K562 (cell line): ENCODE data around the gene CCNC. TPM values are rescaled to one million over a fixed set of nuclear protein-coding genes. Genes with fewer than 3 reads are reported as not detected.
A peak's percentile ranks its signal among the peaks of the same experiment; 100 is the strongest.

ENCODE experiments used
- CEBPZ ChIP-seq: fragments of 150-350 bp; IDR thresholded peaks from 2 replicates; pipeline ENCODE4 v1.6.1; 2014; ENCODE audit warnings: low read depth, mild to moderate bottlenecking, low read length, borderline replicate concordance
- DPF2 ChIP-seq: fragments of 450-650 bp; IDR thresholded peaks from 2 replicates; pipeline ENCODE4 v1.6.1; 2016
- HEY1 ChIP-seq: fragments of 250-450 bp; sonication (Bioruptor Pico); IDR thresholded peaks from 2 replicates; pipeline ENCODE4 v1.5.0; 2020; ENCODE audit warnings: mild to moderate bottlenecking, moderate library complexity, borderline replicate concordance
- IRF2 ChIP-seq: sonication (generic); formaldehyde crosslinking; IDR thresholded peaks from 2 replicates; pipeline ENCODE4 v1.8.1; 2022; ENCODE audit warnings: mild to moderate bottlenecking, missing genetic modification reagents
- NRF1 ChIP-seq, 2 experiments: fragments of 450-650 bp; IDR thresholded peaks in 1 of 2; conservative IDR thresholded peaks in 1 of 2; 2 replicates each; pipeline ENCODE4 v1.6.1; 2014; ENCODE audit warnings: mild to moderate bottlenecking in 2 of 2
- PTRF ChIP-seq: fragments of 450-650 bp; IDR thresholded peaks from 2 replicates; pipeline ENCODE4 v1.6.1; 2016; ENCODE audit warnings: mild to moderate bottlenecking, missing genetic modification characterization, missing compliant biosample characterization
- RAD51 ChIP-seq: fragments of 450-650 bp; IDR thresholded peaks from 2 replicates; pipeline ENCODE4 v1.7.1; 2016; ENCODE audit warnings: low read depth, mild to moderate bottlenecking, borderline replicate concordance
- RBM14 ChIP-seq: fragments of 200-400 bp; formaldehyde crosslinking; IDR thresholded peaks from 2 replicates; pipeline ENCODE4 v1.6.1; 2018; ENCODE audit warnings: low read depth, mild to moderate bottlenecking, low read length, moderate library complexity, borderline replicate concordance; ENCODE audit not compliant: insufficient read depth
- RFX1 ChIP-seq: fragments of 450-650 bp; IDR thresholded peaks from 2 replicates; pipeline ENCODE4 v1.6.1; 2016; ENCODE audit warnings: mild to moderate bottlenecking, moderate library complexity
- SFPQ ChIP-seq: fragments of 200-400 bp; formaldehyde crosslinking; IDR thresholded peaks from 2 replicates; pipeline ENCODE4 v1.6.1; 2017; ENCODE audit warnings: mild to moderate bottlenecking, low read depth, low read length, moderate library complexity
- SMAD3 ChIP-seq: fragments of 450-650 bp; formaldehyde crosslinking; conservative IDR thresholded peaks from 2 replicates; pipeline ENCODE4 v1.4.0; 2020; ENCODE audit warnings: mild to moderate bottlenecking
- TGIF2 ChIP-seq: sonication (generic); formaldehyde crosslinking; IDR thresholded peaks from 2 replicates; pipeline ENCODE4 v1.8.1; 2022; ENCODE audit warnings: mild to moderate bottlenecking, missing genetic modification reagents, moderate library complexity
- ZBTB1 ChIP-seq: sonication (generic); formaldehyde crosslinking; IDR thresholded peaks from 2 replicates; pipeline ENCODE4 v1.8.1; 2023; ENCODE audit warnings: missing genetic modification reagents, low read depth, mild to moderate bottlenecking, borderline replicate concordance
- ZNF174 ChIP-seq: fragments of 250-450 bp; sonication (Bioruptor Pico); IDR thresholded peaks from 2 replicates; pipeline ENCODE4 v1.4.0; 2020; ENCODE audit warnings: mild to moderate bottlenecking
- ZNF24 ChIP-seq: fragments of 450-650 bp; IDR thresholded peaks from 2 replicates; pipeline ENCODE4 v1.6.1; 2016
- polyA plus RNA-seq, 8 experiments: library from polyadenylated mRNA; depleted of rRNA in 4 of 8; stranded (reverse) in 5 of 8; unstranded in 3 of 8; fragments of >200 nt; fragmentation: Nextera tagmentation in 2 of 8; fragmentation: Illumina TruSeq in 1 of 8; extraction: Ambion mirVana in 2 of 8; extraction: Trizol in 1 of 8; gene quantifications; 2 replicates each; pipeline versions ENCODE4 v1.2.1 to v1.2.3, GENCODE V29; 2011 to 2014; ENCODE audit warnings: inconsistent platforms in 1 of 8, missing spikeins in 1 of 8
- total RNA-seq, 7 experiments: library from RNA; depleted of rRNA in 6 of 7; stranded (reverse); fragments of >200 nt in 6 of 7; fragmentation: Illumina TruSeq in 2 of 7; extraction: Trizol in 2 of 7; gene quantifications; 2 replicates each; pipeline versions ENCODE4 v1.2.1 to v1.2.3, GENCODE V29; 2011 to 2021; ENCODE audit warnings: low replicate concordance in 1 of 7
- TF ChIP-seq, protein P1 (sequence below): sonication (generic); formaldehyde crosslinking; IDR thresholded peaks from 2 replicates; pipeline ENCODE4 v1.8.1; 2022; ENCODE audit warnings: missing genetic modification reagents
- TF ChIP-seq, protein P2 (sequence below): sonication (generic); formaldehyde crosslinking; IDR thresholded peaks from 2 replicates; pipeline ENCODE4 v1.8.0; 2022; ENCODE audit warnings: mild to moderate bottlenecking, missing genetic modification reagents

Gene CCNC
- total and polyA plus RNA-seq, 9 of the 15 experiments (the other 6 are each of a cell fraction or from before 2014, with no cell fraction given), result 68.7 to 177 (median 99.6) TPM

GRCh38 chr6:99520855-99521632 lies 47.4 kb downstream of the CCNC start (continued):
- no peak for TF ChIP-seq SFPQ
- TF ChIP-seq HEY1 (CRISPR knock-in tag), result no peak
- no peak for TF ChIP-seq TGIF2 (CRISPR knock-in tag)
- no peak for TF ChIP-seq SMAD3 (CRISPR knock-in tag)
- no peak for TF ChIP-seq RFX1
- peak; percentile 68 to 78 for TF ChIP-seq NRF1 (conservative IDR thresholded peaks at IDR 0.05 in 1 of 2, IDR thresholded peaks at IDR 0.05 in 1 of 2)
- no peak for TF ChIP-seq ZNF174
- TF ChIP-seq RAD51, result 0 out of 2 replicates have a peak, but pooled peaks have one; percentile 6
- no peak for TF ChIP-seq CEBPZ
- 0 out of 2 replicates have a peak, but pooled peaks have one; percentile 55 for TF ChIP-seq ZBTB1 (CRISPR knock-in tag)
- TF ChIP-seq PTRF (tag), result no peak
- TF ChIP-seq ZNF24, result no peak
- no peak for TF ChIP-seq DPF2
- TF ChIP-seq, protein P1, sequence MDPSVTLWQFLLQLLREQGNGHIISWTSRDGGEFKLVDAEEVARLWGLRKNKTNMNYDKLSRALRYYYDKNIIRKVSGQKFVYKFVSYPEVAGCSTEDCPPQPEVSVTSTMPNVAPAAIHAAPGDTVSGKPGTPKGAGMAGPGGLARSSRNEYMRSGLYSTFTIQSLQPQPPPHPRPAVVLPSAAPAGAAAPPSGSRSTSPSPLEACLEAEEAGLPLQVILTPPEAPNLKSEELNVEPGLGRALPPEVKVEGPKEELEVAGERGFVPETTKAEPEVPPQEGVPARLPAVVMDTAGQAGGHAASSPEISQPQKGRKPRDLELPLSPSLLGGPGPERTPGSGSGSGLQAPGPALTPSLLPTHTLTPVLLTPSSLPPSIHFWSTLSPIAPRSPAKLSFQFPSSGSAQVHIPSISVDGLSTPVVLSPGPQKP (CRISPR knock-in tag), result no peak
- TF ChIP-seq IRF2 (CRISPR knock-in tag), result no peak
- no peak for TF ChIP-seq RBM14
- TF ChIP-seq, protein P2, sequence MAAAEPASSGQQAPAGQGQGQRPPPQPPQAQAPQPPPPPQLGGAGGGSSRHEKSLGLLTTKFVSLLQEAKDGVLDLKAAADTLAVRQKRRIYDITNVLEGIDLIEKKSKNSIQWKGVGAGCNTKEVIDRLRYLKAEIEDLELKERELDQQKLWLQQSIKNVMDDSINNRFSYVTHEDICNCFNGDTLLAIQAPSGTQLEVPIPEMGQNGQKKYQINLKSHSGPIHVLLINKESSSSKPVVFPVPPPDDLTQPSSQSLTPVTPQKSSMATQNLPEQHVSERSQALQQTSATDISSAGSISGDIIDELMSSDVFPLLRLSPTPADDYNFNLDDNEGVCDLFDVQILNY (CRISPR knock-in tag), result no peak
